GM12873 (cell line): ENCODE results near the gene IST1.
A peak's percentile ranks its signal among the peaks of the same experiment; 100 is the strongest.

Experiments
- TF ChIP-seq, protein P1 (sequence below): IDR thresholded peaks from 2 replicates; pipeline ENCODE4 v1.5.1; 2012; ENCODE audit warnings: low read depth, mild to moderate bottlenecking, moderate library complexity, low read length, control low read depth; ENCODE audit not compliant: insufficient read depth; ENCODE audit errors: missing control alignments

Gene IST1

DNA sequence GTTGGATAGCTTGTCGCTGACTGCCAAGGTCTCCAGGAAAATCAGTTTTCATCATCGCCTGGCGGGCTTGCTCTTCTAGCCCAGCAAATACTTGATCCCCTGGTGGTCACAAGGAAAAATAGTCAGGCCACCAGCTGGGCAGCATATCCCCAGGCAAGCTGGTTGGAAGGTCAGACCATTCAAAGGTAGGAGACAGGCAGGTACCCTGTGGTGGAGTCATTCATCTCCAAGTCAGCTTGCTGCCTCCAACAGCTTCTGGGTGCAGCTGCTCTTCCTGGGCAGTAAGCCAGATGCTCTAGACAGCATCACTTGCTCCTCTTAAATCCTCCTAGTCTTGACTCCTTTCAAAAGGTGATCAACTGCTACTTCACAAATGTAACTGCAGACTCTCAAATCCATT, 27.4 kb upstream of the IST1 start:
- TF ChIP-seq, protein P1, sequence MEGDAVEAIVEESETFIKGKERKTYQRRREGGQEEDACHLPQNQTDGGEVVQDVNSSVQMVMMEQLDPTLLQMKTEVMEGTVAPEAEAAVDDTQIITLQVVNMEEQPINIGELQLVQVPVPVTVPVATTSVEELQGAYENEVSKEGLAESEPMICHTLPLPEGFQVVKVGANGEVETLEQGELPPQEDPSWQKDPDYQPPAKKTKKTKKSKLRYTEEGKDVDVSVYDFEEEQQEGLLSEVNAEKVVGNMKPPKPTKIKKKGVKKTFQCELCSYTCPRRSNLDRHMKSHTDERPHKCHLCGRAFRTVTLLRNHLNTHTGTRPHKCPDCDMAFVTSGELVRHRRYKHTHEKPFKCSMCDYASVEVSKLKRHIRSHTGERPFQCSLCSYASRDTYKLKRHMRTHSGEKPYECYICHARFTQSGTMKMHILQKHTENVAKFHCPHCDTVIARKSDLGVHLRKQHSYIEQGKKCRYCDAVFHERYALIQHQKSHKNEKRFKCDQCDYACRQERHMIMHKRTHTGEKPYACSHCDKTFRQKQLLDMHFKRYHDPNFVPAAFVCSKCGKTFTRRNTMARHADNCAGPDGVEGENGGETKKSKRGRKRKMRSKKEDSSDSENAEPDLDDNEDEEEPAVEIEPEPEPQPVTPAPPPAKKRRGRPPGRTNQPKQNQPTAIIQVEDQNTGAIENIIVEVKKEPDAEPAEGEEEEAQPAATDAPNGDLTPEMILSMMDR: no peak

DNA sequence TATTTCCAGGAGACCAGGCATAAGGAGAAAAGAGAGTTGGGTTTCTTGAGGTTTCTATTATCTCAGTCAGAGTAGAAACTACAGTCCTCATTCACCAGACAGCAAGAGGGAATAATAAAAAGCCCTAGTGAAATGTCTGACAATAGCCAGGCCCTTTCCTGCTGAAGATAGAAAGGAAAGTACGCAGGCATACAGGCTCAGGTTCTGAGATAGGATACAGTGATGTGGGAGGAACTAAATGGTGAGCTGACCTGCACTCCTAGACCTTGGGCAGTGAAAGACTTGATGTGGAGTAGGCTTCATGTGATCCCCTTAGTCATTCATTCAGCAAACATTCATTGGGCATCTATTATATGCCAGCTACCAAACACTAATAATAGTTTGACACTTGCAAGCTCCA, 26.2 kb upstream of the IST1 start:
- TF ChIP-seq, protein P1: no peak

DNA sequence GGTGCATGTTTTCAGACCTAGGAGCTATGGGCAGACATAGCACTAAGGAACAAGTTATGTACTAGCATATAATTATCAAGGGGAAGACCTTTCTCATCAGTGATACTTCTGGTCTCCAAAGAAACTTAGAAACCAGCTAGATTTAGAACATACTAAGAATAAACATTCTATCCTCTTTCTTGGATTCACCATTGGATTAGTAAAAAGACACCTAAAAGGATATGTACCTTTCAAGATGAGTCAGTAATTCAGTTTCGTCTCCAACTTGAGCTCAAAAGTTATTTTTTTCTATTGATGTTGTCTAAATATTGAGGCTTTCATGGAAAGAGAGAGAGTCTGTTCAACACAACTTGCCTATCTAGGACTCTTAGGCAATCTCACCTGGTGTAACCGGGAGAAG, 24.5 kb upstream of the IST1 start:
- TF ChIP-seq, protein P1: no peak

DNA sequence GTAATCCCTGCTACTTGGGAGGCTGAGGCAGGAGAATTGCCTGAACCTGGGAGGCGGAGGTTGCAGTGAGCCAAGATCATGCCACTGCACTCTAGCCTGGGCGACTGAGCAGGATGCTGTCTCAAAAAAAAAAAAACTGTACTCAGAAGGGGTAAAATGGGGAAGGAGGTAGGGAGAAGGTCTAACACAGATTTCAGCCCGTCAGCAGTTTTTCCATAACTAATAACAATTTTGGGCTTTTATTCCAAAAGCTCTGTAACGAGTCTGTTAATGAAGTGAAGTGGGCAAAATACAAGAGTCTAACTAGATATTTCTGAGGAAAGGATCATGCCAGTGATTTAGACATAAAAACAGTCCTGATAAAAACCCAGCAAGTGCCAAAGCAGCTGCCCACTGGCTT, 22.1 kb upstream of the IST1 start:
- TF ChIP-seq, protein P1: no peak

DNA sequence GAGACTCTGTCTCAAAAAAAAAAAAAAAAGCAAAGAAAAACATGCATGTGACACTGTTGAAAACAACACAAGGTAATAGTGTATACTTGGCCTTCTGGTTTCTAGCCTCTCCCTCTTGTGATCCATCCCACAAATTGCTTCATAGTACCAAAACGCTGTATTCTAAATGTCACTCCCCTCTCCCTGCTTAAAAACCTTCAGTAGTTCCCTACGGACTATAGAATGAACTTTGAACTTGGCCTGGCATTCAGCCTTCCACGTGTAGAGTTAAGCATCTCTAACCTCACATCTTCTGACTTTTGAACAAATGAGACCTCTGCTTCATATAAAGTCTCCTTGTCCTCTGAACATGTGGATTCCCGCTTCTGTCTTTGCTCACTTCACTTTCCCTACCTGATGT, 16.4 kb upstream of the IST1 start:
- TF ChIP-seq, protein P1: no peak

DNA sequence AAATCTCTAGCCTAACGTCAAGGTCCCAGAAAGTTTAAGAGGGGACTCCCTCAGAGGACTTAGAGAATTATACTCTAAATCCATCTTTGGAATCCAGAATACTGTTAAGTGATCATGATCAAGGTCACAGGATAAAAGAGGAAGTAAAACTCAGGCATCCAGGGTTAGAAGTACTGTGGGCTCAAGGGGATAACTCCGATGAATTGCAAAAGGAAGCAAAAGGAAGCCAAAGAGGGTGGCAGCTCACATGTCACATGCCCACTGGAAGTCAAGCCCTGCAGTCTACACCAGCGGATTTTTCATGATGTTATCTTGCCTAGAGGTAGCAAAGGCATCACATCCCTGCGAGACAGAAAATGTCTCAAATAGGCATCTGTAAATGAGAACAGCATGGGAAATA, 15.2 kb upstream of the IST1 start:
- TF ChIP-seq, protein P1: no peak

DNA sequence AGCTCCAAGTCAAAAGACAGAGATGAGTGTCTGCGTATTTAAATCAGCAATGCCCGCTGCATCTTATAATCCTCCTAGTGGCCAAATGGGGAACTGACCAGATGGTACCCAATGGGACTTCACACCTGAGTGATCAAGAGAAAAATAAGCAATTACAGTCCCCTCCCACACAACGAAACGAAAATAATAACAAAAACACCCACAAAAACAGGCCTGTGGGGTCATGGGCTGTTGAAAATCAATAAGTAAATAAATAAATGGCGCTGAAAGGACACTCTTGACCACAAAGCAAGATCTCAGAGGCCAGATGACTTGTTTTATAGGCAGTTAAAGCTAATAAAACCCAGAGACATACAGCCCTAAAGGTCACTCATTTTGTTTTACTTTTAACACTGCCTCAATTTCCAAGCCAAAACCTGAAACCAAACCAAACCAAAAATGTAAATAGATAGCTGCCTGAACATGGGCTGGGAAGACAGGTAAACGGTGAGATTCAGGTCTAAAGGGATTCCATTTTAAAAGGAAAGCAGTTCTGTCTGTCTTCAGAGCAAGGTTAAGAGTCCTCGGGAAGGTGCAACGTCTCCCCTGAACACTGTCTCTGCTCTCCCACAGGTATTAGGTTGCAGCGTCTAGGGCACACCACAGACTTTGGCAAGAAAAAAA, 12.7 kb upstream of the IST1 start:
- TF ChIP-seq, protein P1: peak; percentile 84
